Activated CD8-positive, alpha-beta memory T cell treated with anti-CD3 and anti-CD28 coated beads, Interleukin-2, amount 10 ng/mL, durations not matched to agents 7 days and 5 days (primary cell): ENCODE measurements around the gene KCNIP4. TPM values are rescaled to one million over a fixed set of nuclear protein-coding genes. Genes with fewer than 3 reads are reported as not detected.

Experiments used
- ATAC-seq: fragments of 150-1000 bp; cut with Tn5 transposase; one replicate; pipeline ENCODE4 v1.10.0; 2021; ENCODE audit warnings: moderate library complexity
- CTCF ChIA-PET: fragments of 350-600 bp; sonication (Branson Sonifier 250); formaldehyde crosslinking; loops from one replicate; lab custom pipeline; 2021; ENCODE audit warnings: antibody characterized with exemption; lab: Charles Lee
- DNase-seq: peaks from one replicate; pipeline ENCODE4 v3.0.0-alpha.2; 2020
- H3K27ac Mint-ChIP-seq: one replicate; pipeline ENCODE4 v1.8.0; 2021; ENCODE audit warnings: mild to moderate bottlenecking, mixed read lengths
- H3K27me3 Mint-ChIP-seq: one replicate; pipeline ENCODE4 v1.8.0; 2021; ENCODE audit warnings: mixed read lengths
- H3K36me3 Mint-ChIP-seq: one replicate; pipeline ENCODE4 v1.8.0; 2021; ENCODE audit warnings: mild to moderate bottlenecking, mixed read lengths
- H3K4me1 Mint-ChIP-seq: one replicate; pipeline ENCODE4 v1.8.0; 2021; ENCODE audit warnings: mixed read lengths
- H3K4me3 Mint-ChIP-seq: one replicate; pipeline ENCODE4 v1.8.0; 2021; ENCODE audit warnings: mild to moderate bottlenecking, moderate library complexity, mixed read lengths
- H3K9me3 Mint-ChIP-seq: one replicate; pipeline ENCODE4 v1.8.0; 2022; ENCODE audit warnings: low read depth, mixed read lengths
- total RNA-seq, 2 experiments: library from RNA; stranded (reverse); gene quantifications; one replicate each; pipeline ENCODE4 v1.2.3, GENCODE V29; 2021

Gene KCNIP4
- total RNA-seq, 2 experiments from 2014 or later, result not detected

DNA sequence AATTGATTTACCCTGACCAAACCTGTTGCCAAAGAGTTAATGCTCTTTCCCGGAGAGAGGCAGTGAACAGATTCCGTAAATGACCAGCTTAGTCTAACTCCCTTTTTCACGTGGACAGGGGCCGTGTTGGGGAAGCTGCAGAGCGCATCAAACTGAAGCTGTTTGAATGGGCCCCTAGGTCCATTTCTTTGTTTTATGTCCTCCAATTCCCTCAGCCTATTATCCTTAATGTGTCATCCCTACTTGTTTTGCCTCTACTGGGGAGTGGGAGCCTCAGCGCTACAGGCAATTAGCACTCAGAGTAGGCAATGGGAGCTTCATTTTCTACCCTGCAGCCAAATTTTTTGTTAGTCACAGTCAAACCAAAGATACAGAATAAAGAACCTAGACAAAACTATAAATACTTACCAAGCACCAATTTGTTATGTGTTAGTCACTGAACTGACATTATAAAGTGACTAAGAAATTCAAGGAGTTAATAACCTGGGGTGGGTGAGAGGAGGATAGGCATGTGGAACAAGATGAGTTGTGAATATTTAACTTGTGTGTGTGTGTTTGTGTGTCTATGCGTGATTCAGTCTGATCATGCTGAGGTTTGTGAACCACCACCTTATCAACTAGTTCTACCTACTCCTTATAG lies 830.9 kb downstream of the KCNIP4 start:
- CTCF ChIA-PET, result no interaction called here
- H3K27me3 Mint-ChIP-seq, result no peaks in the 10 kb centered on the region

DNA sequence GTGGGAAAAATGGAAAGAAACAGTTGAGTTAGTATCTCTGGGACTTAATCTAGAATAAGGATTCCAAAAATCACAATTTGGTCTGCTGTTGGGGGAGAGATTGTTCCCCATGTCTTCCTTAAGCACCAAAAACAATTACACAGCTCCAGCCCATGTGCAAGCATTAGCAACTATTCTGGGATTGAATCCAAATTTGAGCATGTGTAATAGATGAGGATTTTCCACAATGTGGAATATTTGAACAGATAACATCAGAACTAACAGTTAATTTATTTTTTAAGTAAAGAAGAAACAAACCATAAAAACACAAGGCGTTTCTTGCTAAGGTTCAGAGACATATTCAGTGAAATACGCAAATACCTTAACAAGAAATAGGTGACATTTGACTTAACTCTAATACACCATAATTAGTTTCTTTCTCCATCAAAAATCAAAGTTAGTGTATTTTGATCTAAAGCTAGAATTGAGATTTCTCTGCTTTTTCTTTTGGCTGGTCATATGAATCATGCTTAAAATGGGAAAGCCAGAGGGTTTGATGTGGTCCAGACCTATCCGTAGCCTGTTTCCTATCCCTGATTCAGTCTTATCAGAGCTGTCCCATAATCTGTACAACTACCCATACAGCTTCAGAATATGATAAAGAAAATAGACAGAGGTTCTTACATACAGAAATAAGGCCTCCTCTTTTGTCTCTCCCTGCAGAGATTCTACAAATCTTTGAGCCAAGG lies 834.9 kb downstream of the KCNIP4 start:
- CTCF ChIA-PET, result no interaction called here
- Mint-ChIP-seq H3K9me3 (peaks cover 2% of the 10 kb centered on the region), H3K27ac (no peak overlapping the region), H3K36me3 (no peaks in the 10 kb centered on the region), H3K27me3 (no peaks in the 10 kb centered on the region), H3K4me1 (no peaks in the 10 kb centered on the region), H3K4me3 (no peak overlapping the region)
- DNase-seq, result no peak
- no peak for ATAC-seq

More for the DNA sequence above, 830.9 kb downstream of the KCNIP4 start:
- no peak for ATAC-seq
- Mint-ChIP-seq H3K4me1 (no peaks in the 10 kb centered on the region), H3K36me3 (no peaks in the 10 kb centered on the region), H3K4me3 (no peak overlapping the region), H3K27ac (no peak overlapping the region), H3K9me3 (no peaks in the 10 kb centered on the region)
- DNase-seq, result no peak

DNA sequence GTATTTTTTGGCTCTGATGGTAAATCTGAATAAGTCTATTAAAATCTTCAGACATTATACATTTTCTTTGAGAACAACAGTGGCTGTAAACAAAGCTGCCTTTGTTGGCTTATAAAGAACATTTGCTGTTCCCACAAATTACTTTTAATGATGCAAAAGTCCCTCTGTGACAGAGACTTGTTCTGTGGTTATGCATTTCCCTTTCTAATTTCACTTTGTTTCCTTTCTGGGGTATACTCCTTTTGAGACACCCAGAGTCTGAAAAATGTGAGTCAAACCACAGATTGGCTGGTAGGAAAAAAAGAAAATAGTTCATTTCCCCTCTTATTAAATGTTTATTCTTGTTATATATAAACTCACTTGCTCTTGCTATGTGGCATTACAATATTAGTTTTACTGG lies 845.9 kb downstream of the KCNIP4 start:
- no peaks in the 10 kb centered on the region for H3K9me3 Mint-ChIP-seq
- no peaks in the 10 kb centered on the region for H3K36me3 Mint-ChIP-seq
- no peak for ATAC-seq

DNA sequence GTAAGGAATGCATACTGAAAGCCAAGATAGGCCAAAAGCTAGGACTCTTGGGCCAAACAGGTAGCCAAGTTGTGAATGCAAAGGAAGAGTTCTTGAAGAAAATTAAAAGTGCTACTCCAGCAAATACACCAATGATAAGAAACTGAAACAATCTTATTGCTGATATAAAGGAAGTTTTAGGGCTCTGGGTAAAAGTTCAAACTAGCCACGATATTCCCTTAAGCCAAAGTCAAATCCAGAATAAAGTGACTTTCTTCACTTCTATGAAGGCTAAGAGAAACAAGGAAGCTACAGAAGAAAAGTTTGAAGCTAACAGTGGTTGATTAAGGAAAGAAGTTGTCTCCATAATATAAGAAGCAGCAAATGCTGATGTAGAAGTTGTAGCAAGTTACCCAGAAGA lies 850.7 kb downstream of the KCNIP4 start:
- H3K27ac Mint-ChIP-seq, result no peak overlapping the region
- CTCF ChIA-PET, result no interaction called here
- no peak for ATAC-seq
- no peaks in the 10 kb centered on the region for H3K4me1 Mint-ChIP-seq
- H3K9me3 Mint-ChIP-seq, result no peaks in the 10 kb centered on the region
- no peak for DNase-seq
- H3K4me3 Mint-ChIP-seq, result no peak overlapping the region
- no peaks in the 10 kb centered on the region for H3K27me3 Mint-ChIP-seq
- H3K36me3 Mint-ChIP-seq, result no peaks in the 10 kb centered on the region

More for the DNA sequence above, 845.9 kb downstream of the KCNIP4 start:
- H3K27ac Mint-ChIP-seq, result no peak overlapping the region
- H3K27me3 Mint-ChIP-seq, result no peaks in the 10 kb centered on the region
- DNase-seq, result no peak
- H3K4me3 Mint-ChIP-seq, result no peak overlapping the region
- H3K4me1 Mint-ChIP-seq, result no peaks in the 10 kb centered on the region
- CTCF ChIA-PET, result interaction anchor here (1.1 kb wide), 1 partner anchor 329 kb away, joined by 3 read pairs; no protein-coding TSS in a partner anchor

DNA sequence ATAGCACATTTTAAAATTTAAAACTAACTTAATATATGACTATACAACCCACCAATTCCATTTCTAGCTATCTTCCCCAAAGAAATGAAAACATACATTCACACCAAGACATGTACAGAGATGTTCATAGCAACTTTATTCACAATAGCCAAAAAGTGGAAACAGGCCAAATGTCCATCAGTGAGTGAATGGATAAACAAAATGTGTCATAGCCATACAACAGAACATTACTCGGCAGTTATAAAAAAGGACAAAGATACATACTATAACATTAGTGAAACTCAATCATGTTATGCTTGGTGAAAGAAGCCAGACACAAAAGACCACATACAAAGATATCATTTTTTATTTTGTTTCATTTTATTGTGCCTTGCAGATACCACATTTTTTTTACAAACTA lies 851.5 kb downstream of the KCNIP4 start:
- no peak for ATAC-seq
- CTCF ChIA-PET, result no interaction called here
- Mint-ChIP-seq H3K9me3 (no peaks in the 10 kb centered on the region), H3K4me3 (no peak overlapping the region), H3K27ac (no peak overlapping the region), H3K27me3 (no peaks in the 10 kb centered on the region), H3K36me3 (no peaks in the 10 kb centered on the region), H3K4me1 (no peaks in the 10 kb centered on the region)
- DNase-seq, result no peak

DNA sequence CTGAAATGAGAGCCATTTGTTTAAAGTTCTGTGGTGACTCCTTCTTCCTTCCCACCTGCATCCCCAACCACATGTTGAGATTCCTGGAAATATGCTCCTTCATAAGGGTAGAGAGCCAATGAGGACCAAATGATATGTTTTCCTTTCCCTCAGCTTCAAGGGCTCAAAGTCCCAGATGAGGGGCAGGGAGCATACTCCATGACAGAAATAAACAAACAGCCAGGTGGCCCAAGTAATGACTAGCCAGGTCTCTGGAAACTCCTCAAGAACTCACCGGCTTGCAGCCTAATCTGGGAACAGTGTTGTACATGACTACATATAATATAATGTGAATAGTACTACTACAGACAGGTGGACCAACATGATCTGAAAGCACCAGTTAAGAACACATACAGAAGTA lies 856.0 kb downstream of the KCNIP4 start:
- DNase-seq, result no peak
- Mint-ChIP-seq H3K27me3 (no peaks in the 10 kb centered on the region), H3K4me1 (peaks cover 4% of the 10 kb centered on the region), H3K9me3 (peaks cover 13% of the 10 kb centered on the region), H3K27ac (no peak overlapping the region), H3K4me3 (no peak overlapping the region), H3K36me3 (no peaks in the 10 kb centered on the region)
- ATAC-seq, result no peak
- CTCF ChIA-PET, result no interaction called here

DNA sequence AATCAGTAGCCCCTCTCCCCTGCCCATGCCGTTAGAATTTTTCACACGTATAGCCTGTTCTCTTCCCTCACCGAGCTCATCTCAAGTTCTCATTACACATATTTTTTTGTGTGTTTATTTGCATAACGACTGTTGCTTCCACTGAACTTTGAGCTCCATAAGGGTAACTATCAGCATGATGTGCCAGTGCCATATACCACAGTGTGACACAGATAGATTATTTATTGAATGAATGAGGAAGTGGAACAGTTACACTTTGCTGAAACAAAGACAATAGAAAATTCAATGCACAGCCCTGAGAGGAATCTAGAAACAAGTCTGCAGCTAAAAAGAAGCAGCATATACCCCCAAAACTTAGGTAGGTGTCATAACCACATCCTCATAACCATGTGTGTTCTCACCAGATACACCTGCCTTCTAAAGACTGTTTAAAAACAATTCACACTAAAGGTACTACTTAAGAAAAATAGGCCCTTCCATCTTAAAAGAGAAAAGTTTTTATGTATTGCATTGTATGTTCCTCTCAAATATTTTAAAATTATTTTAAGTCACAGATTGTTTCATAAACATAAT lies 858.4 kb downstream of the KCNIP4 start:
- no peak for ATAC-seq
- CTCF ChIA-PET, result interaction anchor here (0.8 kb wide), 1 partner anchor 8 kb away, joined by 3 read pairs; no protein-coding TSS in a partner anchor
- peaks cover 4% of the 10 kb centered on the region for H3K4me1 Mint-ChIP-seq
- no peak overlapping the region for H3K27ac Mint-ChIP-seq
- H3K36me3 Mint-ChIP-seq, result no peaks in the 10 kb centered on the region
- no peak overlapping the region for H3K4me3 Mint-ChIP-seq
- no peaks in the 10 kb centered on the region for H3K27me3 Mint-ChIP-seq
- DNase-seq, result no peak
- H3K9me3 Mint-ChIP-seq, result peaks cover 14% of the 10 kb centered on the region

DNA sequence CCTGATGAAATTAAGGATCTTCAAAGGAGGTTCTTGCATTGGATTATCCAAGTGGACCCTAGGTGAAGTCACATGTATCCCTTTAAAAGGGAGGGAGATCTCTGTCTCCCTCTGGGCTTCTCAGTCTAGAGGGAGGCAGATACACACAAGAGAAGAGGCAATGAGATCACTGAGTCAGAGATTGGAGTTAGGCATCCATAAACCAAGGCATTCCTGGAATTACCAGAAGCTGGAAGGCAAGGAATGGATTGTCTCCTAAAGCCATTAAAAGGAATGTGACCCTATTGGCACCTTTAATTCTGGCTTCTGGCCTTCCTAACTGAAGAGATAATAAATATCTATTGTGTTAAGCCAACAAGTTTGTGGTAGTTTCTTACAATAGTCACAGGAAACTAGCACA lies 865.2 kb downstream of the KCNIP4 start:
- ATAC-seq (no peak), DNase-seq (no peak)
- Mint-ChIP-seq H3K4me3 (no peak overlapping the region), H3K9me3 (peaks cover 4% of the 10 kb centered on the region), H3K27me3 (no peaks in the 10 kb centered on the region), H3K27ac (no peak overlapping the region), H3K4me1 (no peaks in the 10 kb centered on the region), H3K36me3 (no peaks in the 10 kb centered on the region)
- CTCF ChIA-PET, result no interaction called here

DNA sequence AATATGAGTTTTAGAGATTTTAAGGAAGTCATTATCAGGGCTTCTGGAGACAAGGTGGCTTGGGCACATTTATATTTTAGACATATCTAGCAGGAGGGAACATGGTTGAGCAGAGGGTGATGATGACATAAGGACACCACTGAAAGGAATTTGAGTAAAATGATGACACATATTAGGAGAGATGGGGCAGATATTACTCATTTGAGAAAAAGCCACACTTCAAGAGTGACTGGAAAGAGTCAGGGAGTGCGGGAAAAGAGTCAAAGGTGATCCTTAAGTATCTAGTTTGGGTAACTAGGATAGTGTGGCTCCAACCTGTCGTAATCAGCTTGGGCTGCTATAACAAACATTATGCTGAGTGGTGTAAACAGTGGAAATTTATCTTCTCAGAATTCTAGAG lies 870.6 kb downstream of the KCNIP4 start:
- Mint-ChIP-seq H3K27me3 (no peaks in the 10 kb centered on the region), H3K4me3 (no peak overlapping the region), H3K36me3 (no peaks in the 10 kb centered on the region), H3K27ac (no peak overlapping the region), H3K4me1 (no peaks in the 10 kb centered on the region), H3K9me3 (peaks cover 4% of the 10 kb centered on the region)
- no peak for ATAC-seq
- CTCF ChIA-PET, result no interaction called here
- DNase-seq, result no peak

DNA sequence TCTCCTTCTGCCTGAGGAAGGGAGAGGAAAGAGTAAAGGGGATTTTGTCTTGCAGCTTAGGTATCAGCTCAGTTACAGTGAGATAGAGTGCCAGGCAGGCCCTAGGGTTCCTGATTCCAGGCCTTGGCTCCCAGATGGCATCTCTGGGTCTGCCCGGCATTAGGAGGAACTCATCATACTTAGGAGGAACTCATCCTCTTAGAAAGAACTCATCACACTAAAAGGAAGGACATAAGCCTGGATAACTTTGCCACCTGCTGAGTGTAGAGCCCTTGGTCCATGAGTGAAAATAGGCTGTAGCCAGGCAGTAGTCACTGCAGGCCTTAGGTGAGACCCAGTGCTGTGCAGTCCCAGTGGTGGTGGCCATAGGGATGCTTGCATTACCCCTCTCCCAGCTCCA lies 881.2 kb downstream of the KCNIP4 start:
- no peaks in the 10 kb centered on the region for H3K27me3 Mint-ChIP-seq
- H3K27ac Mint-ChIP-seq, result no peak overlapping the region
- H3K4me1 Mint-ChIP-seq, result no peaks in the 10 kb centered on the region
- no peaks in the 10 kb centered on the region for H3K36me3 Mint-ChIP-seq
- CTCF ChIA-PET, result no interaction called here
- no peak for ATAC-seq
- no peak overlapping the region for H3K4me3 Mint-ChIP-seq
- no peaks in the 10 kb centered on the region for H3K9me3 Mint-ChIP-seq
- DNase-seq, result no peak

DNA sequence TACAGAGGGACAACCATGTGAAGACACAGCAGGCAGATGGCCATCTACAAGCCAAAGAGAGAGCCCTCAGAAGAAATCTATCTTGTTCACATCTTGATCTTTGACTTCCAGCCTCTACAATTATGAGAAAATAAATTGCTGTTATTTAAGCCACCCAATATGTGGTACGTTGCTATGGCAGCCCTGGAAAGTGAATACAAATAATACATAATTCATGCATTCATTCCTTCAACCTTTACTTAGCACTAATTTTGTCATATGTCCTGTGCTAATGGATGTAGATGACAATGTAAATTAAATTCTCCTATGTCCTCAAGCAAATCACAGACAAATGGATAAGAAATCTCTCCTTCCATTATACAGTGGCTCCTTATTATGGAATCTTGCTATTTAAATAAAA lies 886.7 kb downstream of the KCNIP4 start:
- Mint-ChIP-seq H3K36me3 (no peaks in the 10 kb centered on the region), H3K9me3 (peaks cover 4% of the 10 kb centered on the region), H3K27me3 (no peaks in the 10 kb centered on the region), H3K4me1 (no peaks in the 10 kb centered on the region), H3K4me3 (no peak overlapping the region), H3K27ac (no peak overlapping the region)
- CTCF ChIA-PET, result no interaction called here
- ATAC-seq (no peak), DNase-seq (no peak)

DNA sequence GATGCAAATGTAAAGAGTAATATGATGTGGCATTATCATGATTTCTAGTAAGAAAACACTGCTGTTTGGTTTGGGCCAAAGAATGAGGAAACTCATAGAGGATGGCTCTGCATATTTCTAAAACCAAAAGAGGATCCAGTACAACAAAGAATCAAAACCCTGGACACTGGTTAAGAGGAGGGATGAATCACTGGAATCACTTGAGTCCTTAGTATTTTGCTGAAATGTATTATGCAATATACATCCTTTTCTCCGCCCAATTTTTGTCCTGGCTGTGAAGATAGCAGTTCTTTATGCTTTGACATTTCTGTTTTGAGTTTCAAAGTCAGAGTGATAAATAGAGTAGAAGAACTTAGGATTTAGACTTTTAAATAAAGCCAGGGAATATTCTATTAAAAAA lies 902.4 kb downstream of the KCNIP4 start:
- DNase-seq (no peak), ATAC-seq (no peak)
- H3K27me3 Mint-ChIP-seq, result no peaks in the 10 kb centered on the region
- no peaks in the 10 kb centered on the region for H3K36me3 Mint-ChIP-seq
- H3K9me3 Mint-ChIP-seq, result no peaks in the 10 kb centered on the region
- no peak overlapping the region for H3K4me3 Mint-ChIP-seq
- H3K27ac Mint-ChIP-seq, result no peak overlapping the region
- CTCF ChIA-PET, result no interaction called here
- no peaks in the 10 kb centered on the region for H3K4me1 Mint-ChIP-seq

DNA sequence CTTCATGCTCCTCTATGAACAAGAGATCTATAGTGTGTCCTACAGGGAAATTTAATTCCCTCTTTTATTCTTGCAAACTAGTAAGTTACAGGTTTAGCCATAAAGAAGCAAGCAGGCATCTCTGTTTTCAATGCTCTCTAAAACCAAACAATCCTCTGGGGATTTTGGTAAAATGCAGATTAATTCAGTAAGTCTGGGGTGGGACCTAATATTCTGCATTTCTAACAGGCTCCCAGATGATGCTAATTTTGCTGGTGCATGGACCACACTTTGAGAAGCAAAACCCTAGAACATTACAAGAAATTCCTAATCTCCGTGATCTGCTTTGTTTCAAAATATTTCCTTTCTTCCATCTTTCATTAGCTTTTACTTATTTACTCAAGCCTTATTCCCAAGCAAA lies 903.5 kb downstream of the KCNIP4 start:
- ATAC-seq, result no peak
- no peak for DNase-seq
- CTCF ChIA-PET, result no interaction called here
- Mint-ChIP-seq H3K36me3 (no peaks in the 10 kb centered on the region), H3K27me3 (no peaks in the 10 kb centered on the region), H3K9me3 (no peaks in the 10 kb centered on the region), H3K4me1 (no peaks in the 10 kb centered on the region), H3K4me3 (no peak overlapping the region), H3K27ac (no peak overlapping the region)

DNA sequence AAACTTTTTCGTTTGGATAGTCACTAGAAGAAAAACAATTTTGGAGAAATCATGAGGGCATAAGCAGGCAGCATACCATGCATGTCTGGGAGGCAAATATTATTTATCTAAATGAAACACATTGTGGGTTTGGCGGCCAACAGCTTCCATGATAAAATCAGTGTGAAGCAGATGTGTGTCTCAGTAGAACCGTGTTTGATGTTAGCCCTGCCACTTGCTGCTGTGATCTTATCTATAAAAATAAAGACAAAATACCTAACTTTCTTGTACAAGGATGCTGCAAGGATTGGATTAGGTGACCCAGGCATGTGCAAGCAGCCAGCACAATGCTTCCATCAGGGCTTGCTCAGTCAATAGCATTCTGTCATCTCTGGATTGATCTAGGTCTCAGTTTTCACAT lies 906.9 kb downstream of the KCNIP4 start:
- H3K4me1 Mint-ChIP-seq, result no peaks in the 10 kb centered on the region

More for the DNA sequence above, 906.9 kb downstream of the KCNIP4 start:
- Mint-ChIP-seq H3K4me3 (no peak overlapping the region), H3K9me3 (no peaks in the 10 kb centered on the region), H3K27ac (no peak overlapping the region), H3K27me3 (no peaks in the 10 kb centered on the region), H3K36me3 (no peaks in the 10 kb centered on the region)
- DNase-seq (no peak), ATAC-seq (no peak)
- CTCF ChIA-PET, result no interaction called here
